Measurements from ENCODE around the gene RUVBL2. TPM values are rescaled to one million over a fixed set of nuclear protein-coding genes. Genes with fewer than 3 reads are reported as not detected.

RUVBL2 gene
- polyA plus RNA-seq, 1 experiment, result 221 TPM

- Histone ChIP-seq H3K36me3 (ENCODE audit: control insufficient read depth, insufficient read depth, low read length) (peaks cover 33% of the 10 kb centered on the region), H3K4me3 (ENCODE audit: low read depth, low read length) (peak overlapping the region; percentile 78), H3K27me3 (ENCODE audit: control insufficient read depth, insufficient read depth, low read length) (no peaks in the 10 kb centered on the region)
- POLR2A ChIA-PET, result interaction anchor here (1.1 to 1.2 kb wide), 2 partner anchors 26 to 95 kb away, joined by 3 to 6 read pairs; partner anchors contain the start of genes GYS1, PPP1R15A and RUVBL2
- no peak for TF ChIP-seq CTCF (IDR thresholded peaks at IDR 0.05; ENCODE audit: insufficient read depth, low read depth, low read length)
- CTCF ChIA-PET, result interaction anchor here (1.0 to 3.9 kb wide), 6 partner anchors 10 to 179 kb away, joined by 3 to 18 read pairs (median 8); partner anchors contain the start of genes GYS1 and RUVBL2
- DNase-seq (ENCODE audit: low read depth), result no peak
Measured at GRCh38 chr19:48966541-48967345, 26.9 kb upstream of the RUVBL2 start.

GRCh38 chr19:48967346-48968178 lies 26.1 kb upstream of the RUVBL2 start:
- CTCF ChIA-PET, result interaction anchor here (0.9 to 3.9 kb wide), 7 partner anchors 9 to 180 kb away, joined by 3 to 18 read pairs (median 7); partner anchors contain the start of genes GYS1 and RUVBL2
- POLR2A ChIA-PET, result interaction anchor here (0.7 to 1.2 kb wide), 4 partner anchors 11 to 826 kb away, joined by 3 to 8 read pairs (median 5); partner anchors contain the start of genes GYS1, PPP1R15A and RUVBL2
- Histone ChIP-seq H3K36me3 (ENCODE audit: control insufficient read depth, insufficient read depth, low read length) (peaks cover 33% of the 10 kb centered on the region), H3K27me3 (ENCODE audit: control insufficient read depth, insufficient read depth, low read length) (no peaks in the 10 kb centered on the region), H3K4me3 (ENCODE audit: low read depth, low read length) (no peak overlapping the region; the same call in 1 of the 2 replicates)
- no peak for TF ChIP-seq CTCF (IDR thresholded peaks at IDR 0.05; ENCODE audit: insufficient read depth, low read depth, low read length)
- DNase-seq (ENCODE audit: low read depth), result no peak

- Histone ChIP-seq H3K36me3 (ENCODE audit: control insufficient read depth, insufficient read depth, low read length) (peaks cover 34% of the 10 kb centered on the region), H3K4me3 (ENCODE audit: low read depth, low read length) (no peak overlapping the region), H3K27me3 (ENCODE audit: control insufficient read depth, insufficient read depth, low read length) (no peaks in the 10 kb centered on the region)
- DNase-seq (ENCODE audit: low read depth), result no peak
- TF ChIP-seq CTCF (IDR thresholded peaks at IDR 0.05; ENCODE audit: insufficient read depth, low read depth, low read length), result no peak
- POLR2A ChIA-PET, result interaction anchor here (0.7 to 1.2 kb wide), 4 partner anchors 11 to 825 kb away, joined by 3 to 8 read pairs (median 5); partner anchors contain the start of genes GYS1, PPP1R15A and RUVBL2
- CTCF ChIA-PET, result interaction anchor here (0.9 to 3.9 kb wide), 6 partner anchors 8 to 180 kb away, joined by 3 to 18 read pairs (median 8); partner anchors contain the start of genes GYS1 and RUVBL2
Measured at GRCh38 chr19:48968179-48968661, 25.5 kb upstream of the RUVBL2 start.

- Histone ChIP-seq H3K4me3 (ENCODE audit: low read depth, low read length) (no peak overlapping the region), H3K27me3 (ENCODE audit: control insufficient read depth, insufficient read depth, low read length) (no peaks in the 10 kb centered on the region), H3K36me3 (ENCODE audit: control insufficient read depth, insufficient read depth, low read length) (peaks cover 34% of the 10 kb centered on the region)
- ChIA-PET CTCF (interaction anchor here (2.2 to 3.9 kb wide), 3 partner anchors 10 to 126 kb away, joined by 7 to 24 read pairs (median 18); partner anchors contain the start of genes GYS1 and RUVBL2), POLR2A (no interaction called here)
- no peak for TF ChIP-seq CTCF (IDR thresholded peaks at IDR 0.05; ENCODE audit: insufficient read depth, low read depth, low read length)
- DNase-seq (ENCODE audit: low read depth), result no peak
Measured at GRCh38 chr19:48968813-48969218, 24.9 kb upstream of the RUVBL2 start.

Measured in BJ (cell line).